MM.1S (cell line): ENCODE results near the gene OSGIN1.

ENCODE experiments used
- DNase-seq: peaks from one replicate; pipeline ENCODE4 v3.0.0-alpha.2; 2015
- H2AFZ ChIP-seq: fragments of 300-600 bp; sonication (generic); 2 replicates; pipeline ENCODE4 v1.6.0; 2016; ENCODE audit warnings: antibody characterized with exemption, low read length
- H3F3A ChIP-seq: fragments of 300-600 bp; sonication (generic); 2 replicates; pipeline ENCODE4 v1.6.1; 2016; ENCODE audit warnings: mild to moderate bottlenecking, antibody characterized with exemption, low read length, moderate library complexity, mixed read lengths; ENCODE audit not compliant: insufficient read depth
- H3K27ac ChIP-seq: fragments of 300-600 bp; sonication (generic); 2 replicates; pipeline ENCODE4 v1.5.1; 2016; ENCODE audit warnings: mild to moderate bottlenecking, low read length
- H3K27me3 ChIP-seq: fragments of 300-600 bp; sonication (generic); replicated peaks from 2 replicates; pipeline ENCODE4 v1.6.0; 2016; ENCODE audit warnings: low read length; ENCODE audit not compliant: insufficient read depth
- H3K36me3 ChIP-seq: fragments of 300-600 bp; sonication (generic); replicated peaks from 2 replicates; pipeline ENCODE4 v1.6.1; 2016; ENCODE audit warnings: mild to moderate bottlenecking, low read length, mixed read lengths; ENCODE audit not compliant: insufficient read depth
- H3K4me1 ChIP-seq: fragments of 300-600 bp; sonication (generic); 2 replicates; pipeline ENCODE4 v1.6.1; 2016; ENCODE audit warnings: low read length, mixed read lengths
- H3K4me2 ChIP-seq: fragments of 300-600 bp; sonication (generic); 2 replicates; pipeline ENCODE4 v1.6.0; 2016; ENCODE audit warnings: low read depth, low read length
- H3K4me3 ChIP-seq: fragments of 300-600 bp; sonication (generic); 2 replicates; pipeline ENCODE4 v1.5.1; 2016; ENCODE audit warnings: low read length, mixed read lengths
- H3K79me2 ChIP-seq: fragments of 300-600 bp; sonication (generic); 2 replicates; pipeline ENCODE4 v1.6.1; 2016; ENCODE audit warnings: mixed run types, low read length, mixed read lengths
- H3K9ac ChIP-seq: fragments of 300-600 bp; sonication (generic); 2 replicates; pipeline ENCODE4 v1.6.1; 2016; ENCODE audit warnings: low read length, mixed read lengths
- H3K9me2 ChIP-seq: fragments of 300-600 bp; sonication (generic); replicated peaks from 2 replicates; pipeline ENCODE4 v1.6.1; 2016; ENCODE audit warnings: mild to moderate bottlenecking, low read length, mixed read lengths; ENCODE audit not compliant: insufficient read depth
- H3K9me3 ChIP-seq: fragments of 300-600 bp; sonication (generic); replicated peaks from 2 replicates; pipeline ENCODE4 v1.6.1; 2016; ENCODE audit warnings: mild to moderate bottlenecking, low read length, mixed read lengths; ENCODE audit not compliant: insufficient read depth
- H4K20me1 ChIP-seq: fragments of 300-600 bp; sonication (generic); 2 replicates; pipeline ENCODE4 v1.6.1; 2016; ENCODE audit warnings: mild to moderate bottlenecking, low read length, moderate library complexity, mixed read lengths; ENCODE audit not compliant: insufficient read depth
- EZH2 ChIP-seq: fragments of 300-600 bp; sonication (generic); optimal IDR thresholded peaks from 2 replicates; pipeline ENCODE3; 2017; ENCODE audit warnings: low read depth, mild to moderate bottlenecking, antibody characterized with exemption, low read length, mixed read lengths
- EZH2phosphoT487 ChIP-seq: fragments of 300-600 bp; sonication (generic); IDR thresholded peaks from 2 replicates; pipeline ENCODE4 v1.6.1; 2018; ENCODE audit warnings: antibody characterized with exemption, low read length
- TF ChIP-seq, protein P1 (sequence below): fragments of 300-600 bp; sonication (generic); IDR thresholded peaks from 2 replicates; pipeline ENCODE4 v1.5.1; 2016; ENCODE audit warnings: antibody characterized with exemption, low read length, mixed read lengths

Gene OSGIN1

DNA sequence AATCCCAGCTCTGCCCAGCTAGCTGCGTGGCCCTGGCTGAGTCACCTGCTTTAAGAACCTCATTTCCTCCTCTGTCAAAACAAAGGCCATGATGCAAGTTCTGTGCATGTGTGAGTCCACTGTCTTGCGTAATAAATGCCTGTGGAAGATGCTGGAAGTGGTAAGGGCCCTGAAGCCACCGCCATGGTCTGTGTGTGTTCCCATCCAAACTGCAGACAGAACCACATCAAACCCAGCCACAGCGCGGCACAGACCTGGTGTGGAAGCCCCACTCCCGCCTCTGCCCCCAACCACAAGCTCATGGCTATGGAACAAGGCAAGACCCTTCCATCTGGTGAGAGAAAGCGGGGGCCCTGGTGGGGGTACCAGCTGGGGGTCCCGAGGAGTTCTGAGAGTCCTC lies 41.0 kb downstream of the OSGIN1 start:
- Histone ChIP-seq H3K27me3 (peaks cover 27% of the 10 kb centered on the region), H3K36me3 (no peaks in the 10 kb centered on the region), H4K20me1 (no peaks in the 10 kb centered on the region), H3K4me3 (no peak overlapping the region), H3K9me2 (no peaks in the 10 kb centered on the region), H3K27ac (no peak overlapping the region), H3F3A (no peaks in the 10 kb centered on the region), H3K79me2 (no peaks in the 10 kb centered on the region), H3K9ac (no peak overlapping the region), H3K4me2 (no peak overlapping the region), H2AFZ (no peak overlapping the region), H3K9me3 (no peaks in the 10 kb centered on the region), H3K4me1 (no peaks in the 10 kb centered on the region)
- TF ChIP-seq, protein P1, sequence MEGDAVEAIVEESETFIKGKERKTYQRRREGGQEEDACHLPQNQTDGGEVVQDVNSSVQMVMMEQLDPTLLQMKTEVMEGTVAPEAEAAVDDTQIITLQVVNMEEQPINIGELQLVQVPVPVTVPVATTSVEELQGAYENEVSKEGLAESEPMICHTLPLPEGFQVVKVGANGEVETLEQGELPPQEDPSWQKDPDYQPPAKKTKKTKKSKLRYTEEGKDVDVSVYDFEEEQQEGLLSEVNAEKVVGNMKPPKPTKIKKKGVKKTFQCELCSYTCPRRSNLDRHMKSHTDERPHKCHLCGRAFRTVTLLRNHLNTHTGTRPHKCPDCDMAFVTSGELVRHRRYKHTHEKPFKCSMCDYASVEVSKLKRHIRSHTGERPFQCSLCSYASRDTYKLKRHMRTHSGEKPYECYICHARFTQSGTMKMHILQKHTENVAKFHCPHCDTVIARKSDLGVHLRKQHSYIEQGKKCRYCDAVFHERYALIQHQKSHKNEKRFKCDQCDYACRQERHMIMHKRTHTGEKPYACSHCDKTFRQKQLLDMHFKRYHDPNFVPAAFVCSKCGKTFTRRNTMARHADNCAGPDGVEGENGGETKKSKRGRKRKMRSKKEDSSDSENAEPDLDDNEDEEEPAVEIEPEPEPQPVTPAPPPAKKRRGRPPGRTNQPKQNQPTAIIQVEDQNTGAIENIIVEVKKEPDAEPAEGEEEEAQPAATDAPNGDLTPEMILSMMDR = no peak
- TF ChIP-seq EZH2phosphoT487 (no peak), EZH2 (no peak)
- DNase-seq = no peak

DNA sequence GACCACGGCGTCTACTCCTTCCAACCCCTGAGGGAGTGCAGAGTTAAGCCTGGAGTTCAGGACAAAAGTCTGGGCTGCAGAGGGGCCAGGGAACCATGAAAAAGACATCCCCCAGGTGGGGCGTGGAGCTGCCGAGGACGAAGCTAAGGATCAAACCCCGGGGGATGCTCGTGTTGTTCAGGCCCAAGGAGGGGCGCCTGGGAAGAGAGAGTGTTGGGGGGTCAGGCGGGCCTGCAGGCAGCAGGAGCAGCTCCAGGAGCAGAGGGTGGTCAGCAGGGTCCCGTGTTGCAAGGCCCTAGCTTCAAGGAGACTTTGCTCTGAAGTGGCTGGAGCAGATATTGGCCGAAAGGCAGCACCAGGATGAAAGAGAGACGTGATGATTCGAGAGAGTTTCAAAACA lies 41.7 kb downstream of the OSGIN1 start:
- no peaks in the 10 kb centered on the region for H3K9me3 ChIP-seq
- DNase-seq = no peak
- no peak overlapping the region for H3K4me2 ChIP-seq
- H3K79me2 ChIP-seq = no peaks in the 10 kb centered on the region
- TF ChIP-seq, protein P1 = no peak
- TF ChIP-seq EZH2 (no peak), EZH2phosphoT487 (no peak)
- no peaks in the 10 kb centered on the region for H3K9me2 ChIP-seq
- H3K9ac ChIP-seq = no peak overlapping the region
- no peaks in the 10 kb centered on the region for H4K20me1 ChIP-seq
- H3K4me1 ChIP-seq = no peaks in the 10 kb centered on the region
- H2AFZ ChIP-seq = no peak overlapping the region
- H3K4me3 ChIP-seq = no peak overlapping the region
- peaks cover 21% of the 10 kb centered on the region for H3K27me3 ChIP-seq
- H3K36me3 ChIP-seq = no peaks in the 10 kb centered on the region
- no peak overlapping the region for H3K27ac ChIP-seq
- H3F3A ChIP-seq = no peaks in the 10 kb centered on the region

DNA sequence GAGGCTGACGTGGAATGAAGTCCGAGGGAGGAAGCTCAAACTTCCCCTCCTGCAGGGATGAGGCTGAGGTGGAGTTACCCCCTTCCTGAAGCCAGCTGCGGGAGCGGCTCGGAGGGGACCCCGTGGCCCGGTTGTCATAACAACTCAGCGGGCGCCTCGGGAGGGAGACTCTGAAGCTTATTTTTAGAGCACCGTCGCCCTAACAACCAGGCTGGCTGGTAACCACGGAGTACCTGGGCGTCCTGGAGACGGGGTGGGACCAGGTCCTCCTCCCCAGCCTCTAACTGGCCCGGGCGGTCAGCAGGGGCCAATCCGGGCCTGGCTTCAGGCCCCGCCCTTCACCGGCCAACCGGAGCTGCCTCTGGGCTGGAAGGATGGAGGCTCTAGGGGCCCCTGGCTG lies 42.7 kb downstream of the OSGIN1 start:
- H3K4me1 ChIP-seq = no peaks in the 10 kb centered on the region
- no peak for DNase-seq
- no peak overlapping the region for H3K4me3 ChIP-seq
- H3K36me3 ChIP-seq = no peaks in the 10 kb centered on the region
- H3K27me3 ChIP-seq = peaks cover 17% of the 10 kb centered on the region
- no peaks in the 10 kb centered on the region for H3K79me2 ChIP-seq
- no peak for TF ChIP-seq EZH2phosphoT487
- TF ChIP-seq, protein P1 = no peak
- TF ChIP-seq EZH2 = no peak
- H3K9ac ChIP-seq = no peak overlapping the region
- H3K9me2 ChIP-seq = no peaks in the 10 kb centered on the region
- no peak overlapping the region for H3K27ac ChIP-seq
- no peak overlapping the region for H2AFZ ChIP-seq
- no peaks in the 10 kb centered on the region for H4K20me1 ChIP-seq
- no peak overlapping the region; the same call in 1 of the 2 replicates for H3K4me2 ChIP-seq
- no peaks in the 10 kb centered on the region for H3F3A ChIP-seq
- no peaks in the 10 kb centered on the region for H3K9me3 ChIP-seq
